Measurements from ENCODE around the gene MIS18BP1.

GRCh38 chr14:45267071-45267470, 14.1 kb upstream of the MIS18BP1 start:
- TF ChIP-seq FOXA1 (IDR thresholded peaks at IDR 0.05) (no peak), SUZ12 (IDR thresholded peaks at IDR 0.05) (no peak), ELF4 (IDR thresholded peaks at IDR 0.05) (no peak), FOXK2 (IDR thresholded peaks at IDR 0.05) (no peak), FOXM1 (IDR thresholded peaks at IDR 0.05; ENCODE audit: borderline replicate concordance) (no peak)
